ENCODE results near the gene CEP55.
"Not testable (repeated sequence)": the region's sequence is repeated elsewhere in the genome, so short reads cannot be mapped to it uniquely, and the experiment has no call there.

Gene CEP55

GRCh38 chr10:93496322-93497041 lies at the start of gene CEP55:
Gene CEP55 (plus strand): TSS chr10:93496612. CDS start chr10:93500052, 3,440 bp downstream.
- peak; percentile 90 for DNase-seq

GRCh38 chr10:93447019-93447418 lies 49.4 kb upstream of the CEP55 start:
- DNase-seq, result no peak

GRCh38 chr10:93447970-93448369 lies 48.4 kb upstream of the CEP55 start:
- no peak for DNase-seq

- DNase-seq, result no peak
These were observed 45.0 kb upstream of the CEP55 start for GRCh38 chr10:93451244-93451947.

GRCh38 chr10:93452143-93452542 lies 44.3 kb upstream of the CEP55 start:
- DNase-seq, result no peak

GRCh38 chr10:93454146-93454545 lies 42.3 kb upstream of the CEP55 start:
- DNase-seq, result no peak

GRCh38 chr10:93454736-93455135 lies 41.7 kb upstream of the CEP55 start:
- no peak for DNase-seq

GRCh38 chr10:93456480-93456879 lies 39.9 kb upstream of the CEP55 start:
- DNase-seq, result no peak

- DNase-seq, result no peak
These were observed 38.9 kb upstream of the CEP55 start for GRCh38 chr10:93457511-93457910.

GRCh38 chr10:93458821-93459257 lies 37.6 kb upstream of the CEP55 start:
- DNase-seq, result no peak

GRCh38 chr10:93459466-93459865 lies 36.9 kb upstream of the CEP55 start:
- DNase-seq, result no peak

GRCh38 chr10:93461109-93461806 lies 35.2 kb upstream of the CEP55 start:
- DNase-seq, result no peak

- DNase-seq, result no peak
These were observed 34.6 kb upstream of the CEP55 start for GRCh38 chr10:93461807-93462178.

GRCh38 chr10:93462371-93462770 lies 34.0 kb upstream of the CEP55 start:
- DNase-seq, result no peak

GRCh38 chr10:93462881-93463280 lies 33.5 kb upstream of the CEP55 start:
- no peak for DNase-seq

GRCh38 chr10:93463723-93464476 lies 32.5 kb upstream of the CEP55 start:
- no peak for DNase-seq

GRCh38 chr10:93464776-93465388 lies 31.5 kb upstream of the CEP55 start:
- no peak for DNase-seq

- no peak for DNase-seq
These were observed 30.4 kb upstream of the CEP55 start for GRCh38 chr10:93465806-93466675.

- not testable (repeated sequence) for DNase-seq
These were observed 28.8 kb upstream of the CEP55 start for GRCh38 chr10:93467635-93468034.

GRCh38 chr10:93468461-93469213 lies 27.8 kb upstream of the CEP55 start:
- DNase-seq, result no peak

GRCh38 chr10:93469454-93469853 lies 27.0 kb upstream of the CEP55 start:
- DNase-seq, result no peak

All from hematopoietic multipotent progenitor cell treated with erythropoietin and hydrocortisone succinate and interleukin-3 and kit ligand, for 8 days (in vitro differentiated cells).